SK-N-SH (cell line): ENCODE results near the gene POU4F1. TPM values are rescaled to one million over a fixed set of nuclear protein-coding genes. Genes with fewer than 3 reads are reported as not detected.
A peak's percentile ranks its signal among the peaks of the same experiment; 100 is the strongest.

ENCODE experiments used
- CTCF ChIA-PET: fragments of 300-600, 350-600 bp; formaldehyde crosslinking; extraction: SDS; loops from one replicate; lab custom pipeline; 2021; lab: Yijun Ruan, JAX
- POLR2A ChIA-PET: fragments of 350-600 bp; sonication (Branson Sonifier 250); formaldehyde crosslinking; extraction: SDS; loops from one replicate; lab custom pipeline; 2020; ENCODE audit warnings: antibody characterized with exemption, inconsistent platforms; lab: Yijun Ruan, JAX
- DNase-seq: peaks from one replicate; pipeline ENCODE4 v3.0.0; 2012
- H2AFZ ChIP-seq: fragments of 200-600 bp; sonication (generic); 2 replicates; pipeline ENCODE4 v1.8.1; 2016; ENCODE audit warnings: antibody characterized with exemption, mild to moderate bottlenecking, low read depth
- H3F3A ChIP-seq: fragments of 200-600 bp; sonication (generic); replicated peaks from 2 replicates; pipeline ENCODE3; 2016; ENCODE audit warnings: antibody characterized with exemption, mild to moderate bottlenecking; ENCODE audit not compliant: insufficient read depth
- H3K27ac ChIP-seq, 2 experiments: fragments of 200-500 bp in 1 of 2; fragments of 200-600 bp in 1 of 2; sonication (Bioruptor generic) in 1 of 2; sonication (generic), shearing (Covaris generic) in 1 of 2; 2 replicates each; pipeline versions ENCODE4 v1.5.1 to v1.6.1; 2014 to 2016; ENCODE audit warnings: low read depth in 2 of 2, inconsistent platforms in 1 of 2, low read length in 1 of 2, mild to moderate bottlenecking in 1 of 2, mixed read lengths in 1 of 2
- H3K27me3 ChIP-seq: fragments of 200-600 bp; sonication (generic), shearing (Covaris generic); 2 replicates; pipeline ENCODE4 v1.6.1; 2016; ENCODE audit warnings: mixed run types; ENCODE audit not compliant: insufficient read depth
- H3K36me3 ChIP-seq, 2 experiments: fragments of 200-500 bp in 1 of 2; fragments of 200-600 bp in 1 of 2; sonication (Bioruptor generic) in 1 of 2; sonication (generic) in 1 of 2; replicated peaks in 1 of 2; 2 replicates each; pipeline versions ENCODE3 to v1.5.1; 2014 to 2016; ENCODE audit warnings: low read length in 1 of 2, mild to moderate bottlenecking in 1 of 2; ENCODE audit not compliant: insufficient read depth in 2 of 2, control insufficient read depth in 1 of 2
- H3K4me1 ChIP-seq, 2 experiments: fragments of 200-500 bp in 1 of 2; fragments of 200-600 bp in 1 of 2; sonication (Bioruptor generic) in 1 of 2; sonication (generic), shearing (Covaris generic) in 1 of 2; 2 replicates each; pipeline versions ENCODE4 v1.5.1 to v1.6.1; 2014 to 2016; ENCODE audit warnings: low read depth in 1 of 2, low read length in 1 of 2, mixed run types in 1 of 2; ENCODE audit not compliant: insufficient read depth in 2 of 2, control insufficient read depth in 1 of 2
- H3K4me2 ChIP-seq: fragments of 200-600 bp; sonication (generic), shearing (Covaris generic); 2 replicates; pipeline ENCODE4 v1.6.1; 2017; ENCODE audit warnings: mixed run types
- H3K4me3 ChIP-seq, 2 experiments: fragments of 200-500 bp in 1 of 2; fragments of 200-600 bp in 1 of 2; sonication (Bioruptor generic) in 1 of 2; sonication (generic), shearing (Covaris generic) in 1 of 2; 2 replicates each; pipeline versions ENCODE4 v1.5.1 to v1.8.1; 2014 to 2016; ENCODE audit warnings: low read depth in 2 of 2, inconsistent platforms in 1 of 2, low read length in 1 of 2, mild to moderate bottlenecking in 1 of 2, mixed read lengths in 1 of 2, moderate library complexity in 1 of 2
- H3K79me2 ChIP-seq: fragments of 200-600 bp; sonication (generic); 2 replicates; pipeline ENCODE4 v1.8.1; 2017; ENCODE audit warnings: mild to moderate bottlenecking; ENCODE audit not compliant: insufficient read depth
- H3K9ac ChIP-seq: fragments of 200-600 bp; sonication (generic); 2 replicates; pipeline ENCODE4 v1.6.1; 2017; ENCODE audit warnings: mixed run types
- H3K9me2 ChIP-seq: fragments of 200-600 bp; sonication (generic); 2 replicates; pipeline ENCODE4 v1.6.1; 2017; ENCODE audit warnings: mixed run types
- H3K9me3 ChIP-seq: fragments of 200-600 bp; sonication (generic); 2 replicates; pipeline ENCODE4 v1.6.1; 2017; ENCODE audit warnings: mixed run types, mild to moderate bottlenecking, moderate library complexity
- H4K20me1 ChIP-seq: fragments of 200-600 bp; sonication (generic); 2 replicates; pipeline ENCODE4 v1.6.1; 2017; ENCODE audit warnings: mild to moderate bottlenecking, mixed run types; ENCODE audit not compliant: insufficient read depth
- CHD2 ChIP-seq: fragments of 150-350 bp; IDR thresholded peaks from 2 replicates; pipeline ENCODE4 v1.6.1; 2018; ENCODE audit warnings: low read length; ENCODE audit not compliant: partially characterized antibody
- ELF1 ChIP-seq: IDR thresholded peaks from 2 replicates; pipeline ENCODE4 v1.4.0; 2012
- FOXJ3 ChIP-seq: sonication (generic); formaldehyde crosslinking; IDR thresholded peaks from 2 replicates; pipeline ENCODE4 v1.5.1; 2020; ENCODE audit warnings: mild to moderate bottlenecking, missing genetic modification reagents
- GABPA ChIP-seq: IDR thresholded peaks from 2 replicates; pipeline ENCODE4 v1.4.0; 2012; ENCODE audit warnings: low read depth, mild to moderate bottlenecking
- MAX ChIP-seq: IDR thresholded peaks from 2 replicates; pipeline ENCODE4 v1.4.0; 2012; ENCODE audit warnings: low read depth
- MEF2A ChIP-seq: IDR thresholded peaks from 2 replicates; pipeline ENCODE4 v1.4.0; 2012; ENCODE audit warnings: low read depth, borderline replicate concordance
- NRF1 ChIP-seq: IDR thresholded peaks from 2 replicates; pipeline ENCODE4 v1.6.1; 2012; ENCODE audit warnings: low read depth, mild to moderate bottlenecking, low read length
- PBX3 ChIP-seq: IDR thresholded peaks from 2 replicates; pipeline ENCODE4; 2012
- RXRA ChIP-seq: IDR thresholded peaks from 2 replicates; pipeline ENCODE4 v1.4.0; 2012; ENCODE audit warnings: low read depth, mild to moderate bottlenecking, borderline replicate concordance
- SIN3A ChIP-seq: IDR thresholded peaks from 2 replicates; pipeline ENCODE4 v1.6.1; 2012; ENCODE audit warnings: low read depth, mild to moderate bottlenecking, low read length, moderate library complexity, borderline replicate concordance
- SMC3 ChIP-seq: IDR thresholded peaks from 2 replicates; pipeline ENCODE4 v1.6.1; 2012; ENCODE audit warnings: low read depth, low read length, improper control_type of control experiment
- TEAD4 ChIP-seq: IDR thresholded peaks from 2 replicates; pipeline ENCODE4 v1.4.0; 2012; ENCODE audit warnings: mild to moderate bottlenecking, borderline replicate concordance; ENCODE audit not compliant: insufficient read depth
- YY1 ChIP-seq: IDR thresholded peaks from 2 replicates; pipeline ENCODE4 v1.4.0; 2012; ENCODE audit warnings: low read depth, mild to moderate bottlenecking
- WGBS: methylation state at CpG from one replicate; pipeline ENCODE4 v1.1.6; 2017; ENCODE audit warnings: low lambda C conversion rate; 5-methylcytosine and 5-hydroxymethylcytosine counted together
- polyA plus RNA-seq, 3 experiments: library from polyadenylated mRNA; depleted of rRNA; stranded (reverse); fragments of >200 nt; gene quantifications; 2 replicates each; pipeline ENCODE4 v1.2.3, GENCODE V29; 2012
- TF ChIP-seq, protein P1 (sequence below): fragments of 150-350 bp; IDR thresholded peaks from 2 replicates; pipeline ENCODE4 v1.6.1; 2017; ENCODE audit warnings: antibody characterized with exemption, low read length, low read depth, borderline replicate concordance
- TF ChIP-seq, protein P2 (sequence below): fragments of 150-350 bp; IDR thresholded peaks from 2 replicates; pipeline ENCODE4 v1.6.1; 2016; ENCODE audit warnings: mild to moderate bottlenecking, low read depth, low read length
- TF ChIP-seq, protein P3 (sequence below): IDR thresholded peaks from 2 replicates; pipeline ENCODE4 v1.6.1; 2012; ENCODE audit warnings: mild to moderate bottlenecking, low read depth, low read length, moderate library complexity
- TF ChIP-seq, protein P4 (sequence below): fragments of 200-600 bp; sonication (generic); IDR thresholded peaks from 2 replicates; pipeline ENCODE4 v1.6.1; 2017; ENCODE audit warnings: antibody characterized with exemption, mild to moderate bottlenecking, moderate library complexity

The POU4F1 gene
- polyA plus RNA-seq, 1 of the 3 experiments (the other 2 are of a cell fraction): not detected

GRCh38 chr13:78609464-78610205 lies 6.3 kb upstream of the POU4F1 start:
- peak overlapping the region; percentile 47 to 75 for H3K4me3 ChIP-seq
- H3K36me3 ChIP-seq: peaks cover 0 to under 1% of the 10 kb centered on the region in 2 experiments
- H3F3A ChIP-seq: peaks cover 6% of the 10 kb centered on the region
- peaks cover 55% of the 10 kb centered on the region for H3K27me3 ChIP-seq
- TF ChIP-seq, protein P1, sequence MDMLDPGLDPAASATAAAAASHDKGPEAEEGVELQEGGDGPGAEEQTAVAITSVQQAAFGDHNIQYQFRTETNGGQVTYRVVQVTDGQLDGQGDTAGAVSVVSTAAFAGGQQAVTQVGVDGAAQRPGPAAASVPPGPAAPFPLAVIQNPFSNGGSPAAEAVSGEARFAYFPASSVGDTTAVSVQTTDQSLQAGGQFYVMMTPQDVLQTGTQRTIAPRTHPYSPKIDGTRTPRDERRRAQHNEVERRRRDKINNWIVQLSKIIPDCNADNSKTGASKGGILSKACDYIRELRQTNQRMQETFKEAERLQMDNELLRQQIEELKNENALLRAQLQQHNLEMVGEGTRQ: no peak
- no peak for TF ChIP-seq MAX
- no peak for TF ChIP-seq ELF1
- TF ChIP-seq MEF2A: no peak
- TF ChIP-seq, protein P2, sequence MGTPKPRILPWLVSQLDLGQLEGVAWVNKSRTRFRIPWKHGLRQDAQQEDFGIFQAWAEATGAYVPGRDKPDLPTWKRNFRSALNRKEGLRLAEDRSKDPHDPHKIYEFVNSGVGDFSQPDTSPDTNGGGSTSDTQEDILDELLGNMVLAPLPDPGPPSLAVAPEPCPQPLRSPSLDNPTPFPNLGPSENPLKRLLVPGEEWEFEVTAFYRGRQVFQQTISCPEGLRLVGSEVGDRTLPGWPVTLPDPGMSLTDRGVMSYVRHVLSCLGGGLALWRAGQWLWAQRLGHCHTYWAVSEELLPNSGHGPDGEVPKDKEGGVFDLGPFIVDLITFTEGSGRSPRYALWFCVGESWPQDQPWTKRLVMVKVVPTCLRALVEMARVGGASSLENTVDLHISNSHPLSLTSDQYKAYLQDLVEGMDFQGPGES: no peak
- no peak for TF ChIP-seq GABPA
- TF ChIP-seq RXRA: no peak
- no peak for TF ChIP-seq SMC3
- TF ChIP-seq NRF1: no peak
- TF ChIP-seq TEAD4: no peak
- TF ChIP-seq PBX3: no peak
- TF ChIP-seq CHD2: no peak
- TF ChIP-seq SIN3A: no peak
- TF ChIP-seq, protein P3, sequence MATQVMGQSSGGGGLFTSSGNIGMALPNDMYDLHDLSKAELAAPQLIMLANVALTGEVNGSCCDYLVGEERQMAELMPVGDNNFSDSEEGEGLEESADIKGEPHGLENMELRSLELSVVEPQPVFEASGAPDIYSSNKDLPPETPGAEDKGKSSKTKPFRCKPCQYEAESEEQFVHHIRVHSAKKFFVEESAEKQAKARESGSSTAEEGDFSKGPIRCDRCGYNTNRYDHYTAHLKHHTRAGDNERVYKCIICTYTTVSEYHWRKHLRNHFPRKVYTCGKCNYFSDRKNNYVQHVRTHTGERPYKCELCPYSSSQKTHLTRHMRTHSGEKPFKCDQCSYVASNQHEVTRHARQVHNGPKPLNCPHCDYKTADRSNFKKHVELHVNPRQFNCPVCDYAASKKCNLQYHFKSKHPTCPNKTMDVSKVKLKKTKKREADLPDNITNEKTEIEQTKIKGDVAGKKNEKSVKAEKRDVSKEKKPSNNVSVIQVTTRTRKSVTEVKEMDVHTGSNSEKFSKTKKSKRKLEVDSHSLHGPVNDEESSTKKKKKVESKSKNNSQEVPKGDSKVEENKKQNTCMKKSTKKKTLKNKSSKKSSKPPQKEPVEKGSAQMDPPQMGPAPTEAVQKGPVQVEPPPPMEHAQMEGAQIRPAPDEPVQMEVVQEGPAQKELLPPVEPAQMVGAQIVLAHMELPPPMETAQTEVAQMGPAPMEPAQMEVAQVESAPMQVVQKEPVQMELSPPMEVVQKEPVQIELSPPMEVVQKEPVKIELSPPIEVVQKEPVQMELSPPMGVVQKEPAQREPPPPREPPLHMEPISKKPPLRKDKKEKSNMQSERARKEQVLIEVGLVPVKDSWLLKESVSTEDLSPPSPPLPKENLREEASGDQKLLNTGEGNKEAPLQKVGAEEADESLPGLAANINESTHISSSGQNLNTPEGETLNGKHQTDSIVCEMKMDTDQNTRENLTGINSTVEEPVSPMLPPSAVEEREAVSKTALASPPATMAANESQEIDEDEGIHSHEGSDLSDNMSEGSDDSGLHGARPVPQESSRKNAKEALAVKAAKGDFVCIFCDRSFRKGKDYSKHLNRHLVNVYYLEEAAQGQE: no peak
- no peak for TF ChIP-seq FOXJ3
- no peak for TF ChIP-seq YY1
- TF ChIP-seq, protein P4, sequence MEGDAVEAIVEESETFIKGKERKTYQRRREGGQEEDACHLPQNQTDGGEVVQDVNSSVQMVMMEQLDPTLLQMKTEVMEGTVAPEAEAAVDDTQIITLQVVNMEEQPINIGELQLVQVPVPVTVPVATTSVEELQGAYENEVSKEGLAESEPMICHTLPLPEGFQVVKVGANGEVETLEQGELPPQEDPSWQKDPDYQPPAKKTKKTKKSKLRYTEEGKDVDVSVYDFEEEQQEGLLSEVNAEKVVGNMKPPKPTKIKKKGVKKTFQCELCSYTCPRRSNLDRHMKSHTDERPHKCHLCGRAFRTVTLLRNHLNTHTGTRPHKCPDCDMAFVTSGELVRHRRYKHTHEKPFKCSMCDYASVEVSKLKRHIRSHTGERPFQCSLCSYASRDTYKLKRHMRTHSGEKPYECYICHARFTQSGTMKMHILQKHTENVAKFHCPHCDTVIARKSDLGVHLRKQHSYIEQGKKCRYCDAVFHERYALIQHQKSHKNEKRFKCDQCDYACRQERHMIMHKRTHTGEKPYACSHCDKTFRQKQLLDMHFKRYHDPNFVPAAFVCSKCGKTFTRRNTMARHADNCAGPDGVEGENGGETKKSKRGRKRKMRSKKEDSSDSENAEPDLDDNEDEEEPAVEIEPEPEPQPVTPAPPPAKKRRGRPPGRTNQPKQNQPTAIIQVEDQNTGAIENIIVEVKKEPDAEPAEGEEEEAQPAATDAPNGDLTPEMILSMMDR: no peak
- POLR2A ChIA-PET: no interaction called here
- 39% methylated on average over 18 of the region's 33 CpGs for whole genome bisulfite sequencing
- no peak overlapping the region for H3K27ac ChIP-seq
- CTCF ChIA-PET: interaction anchor here (1.4 to 2.0 kb wide), 4 partner anchors 11 to 369 kb away, joined by 4 to 6 read pairs (median 5); no protein-coding TSS in a partner anchor
- DNase-seq: peak; percentile 54
- H2AFZ ChIP-seq: peak overlapping the region; percentile 71; the same call in 1 of the 2 replicates
- H3K79me2 ChIP-seq: no peaks in the 10 kb centered on the region
- H4K20me1 ChIP-seq: no peaks in the 10 kb centered on the region
- H3K4me2 ChIP-seq: peak overlapping the region; percentile 83
- no peaks in the 10 kb centered on the region for H3K9me3 ChIP-seq
- H3K9ac ChIP-seq: no peak overlapping the region; the same call in 1 of the 2 replicates
- peaks cover 0 to 13% of the 10 kb centered on the region in 2 experiments; a peak in 1 of 4 replicates for H3K4me1 ChIP-seq
- no peaks in the 10 kb centered on the region for H3K9me2 ChIP-seq
